Measurements from ENCODE around the gene SHISA5. TPM values are rescaled to one million over a fixed set of nuclear protein-coding genes. Genes with fewer than 3 reads are reported as not detected.

The SHISA5 gene
- total RNA-seq, 1 experiment from 2014 or later: 104 TPM

DNA sequence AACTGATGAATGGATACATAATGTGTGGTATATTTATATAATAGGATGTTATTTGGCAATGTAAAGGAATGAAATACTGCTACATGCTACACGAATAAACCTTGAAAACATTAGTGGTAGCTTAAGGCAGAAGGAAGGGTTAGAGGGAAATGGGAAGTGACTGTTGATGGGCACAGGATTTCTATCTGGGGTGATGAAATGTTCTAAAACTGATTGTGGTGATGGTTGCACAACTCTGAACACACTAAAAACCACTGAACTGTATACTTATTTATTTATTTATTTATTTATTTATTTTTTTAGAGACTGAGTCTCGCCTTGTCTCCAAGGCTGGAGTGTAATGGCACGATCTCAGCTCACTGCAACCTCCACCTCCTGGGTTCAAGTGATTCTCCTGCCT, 24.8 kb upstream of the SHISA5 start:
- POLR2A ChIA-PET: no interaction called here
- no peaks in the 10 kb centered on the region for H3K4me1 ChIP-seq (ENCODE audit: control insufficient read depth in 1 of 2, insufficient read depth in 2 of 2, low read length in 2 of 2)
- RAD21 ChIA-PET (ENCODE audit: low non-redundant PET in 1 of 2, low total read pairs in 2 of 2, uncharacterized antibody in 2 of 2, unreplicated experiment in 2 of 2): no interaction called here
- DNase-seq (ENCODE audit: low read depth, low spot score) (no peak), ATAC-seq (no peak)
- H3K79me2 ChIP-seq (ENCODE audit: insufficient read depth, low read length): no peaks in the 10 kb centered on the region
- CTCF ChIA-PET: interaction anchor here (0.6 kb wide), 1 partner anchor 79 kb away, joined by 3 read pairs; no protein-coding TSS in a partner anchor
- peaks cover 7 to 19% of the 10 kb centered on the region in 2 experiments; a peak in 3 of 4 replicates for H3K36me3 ChIP-seq (ENCODE audit: control insufficient read depth in 1 of 2, insufficient read depth in 2 of 2, low read length in 2 of 2)
- H3K9me2 ChIP-seq (ENCODE audit: insufficient read depth): no peaks in the 10 kb centered on the region
- no peaks in the 10 kb centered on the region for H3K27me3 ChIP-seq (ENCODE audit: insufficient read depth, low read length)
- no peak overlapping the region for H3K4me3 ChIP-seq (replicated peaks in 1 of 2; ENCODE audit: low read depth in 1 of 2, low read length in 2 of 2)
- H3K9me3 ChIP-seq (ENCODE audit: control insufficient read depth in 1 of 2, insufficient read depth in 1 of 2, low read depth in 1 of 2, low read length in 2 of 2): no peaks in the 10 kb centered on the region
- no peak overlapping the region for H3K9ac ChIP-seq (ENCODE audit: low read length)
- no TSS peak for BruUV-seq (replicated peaks)
- H3K4me2 ChIP-seq (ENCODE audit: low read length): no peak overlapping the region
- TF ChIP-seq SIN3A (IDR thresholded peaks at IDR 0.05; ENCODE audit: low read depth): no peak
- no peak for TF ChIP-seq RAD21 (IDR thresholded peaks at IDR 0.05; ENCODE audit: low read depth)
- no peak for TF ChIP-seq EZH2phosphoT487 (IDR thresholded peaks at IDR 0.05; ENCODE audit: borderline replicate concordance)
- H4K20me1 ChIP-seq (ENCODE audit: insufficient read depth): no peaks in the 10 kb centered on the region
- intact Hi-C loops (cut with micrococcal nuclease): no loop called here
- no peak overlapping the region for H3K27ac ChIP-seq (ENCODE audit: low read depth, low read length)
- no peak overlapping the region for H2AFZ ChIP-seq (ENCODE audit: low read depth, low read length, poor library complexity, severe bottlenecking)

DNA sequence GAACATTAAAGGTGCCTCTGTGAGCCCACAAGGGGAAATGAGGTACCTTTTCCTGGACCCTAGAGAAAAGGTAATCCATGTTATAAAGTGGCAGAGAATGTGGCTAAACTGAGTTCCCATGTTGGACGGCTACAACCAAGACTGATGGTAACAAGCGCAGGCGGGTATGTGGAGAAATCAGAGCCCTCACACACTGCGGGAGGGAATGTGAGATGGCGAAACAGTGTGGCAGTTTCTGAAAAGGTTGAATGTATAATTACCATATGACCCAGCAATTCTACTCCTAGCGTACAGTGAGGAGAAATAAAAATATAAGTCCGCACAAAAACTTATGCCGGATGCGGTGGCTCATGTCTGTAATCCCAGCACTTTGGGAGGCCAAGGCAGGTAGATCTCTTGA, 24.1 kb upstream of the SHISA5 start:
- Histone ChIP-seq H3K27me3 (ENCODE audit: insufficient read depth, low read length) (no peaks in the 10 kb centered on the region), H3K4me1 (ENCODE audit: control insufficient read depth in 1 of 2, insufficient read depth in 2 of 2, low read length in 2 of 2) (no peaks in the 10 kb centered on the region), H3K9ac (ENCODE audit: low read length) (no peak overlapping the region), H2AFZ (ENCODE audit: low read depth, low read length, poor library complexity, severe bottlenecking) (no peak overlapping the region), H3K4me3 (replicated peaks in 1 of 2; ENCODE audit: low read depth in 1 of 2, low read length in 2 of 2) (no peak overlapping the region), H3K79me2 (ENCODE audit: insufficient read depth, low read length) (no peaks in the 10 kb centered on the region), H3K9me3 (ENCODE audit: control insufficient read depth in 1 of 2, insufficient read depth in 1 of 2, low read depth in 1 of 2, low read length in 2 of 2) (no peaks in the 10 kb centered on the region), H3K9me2 (ENCODE audit: insufficient read depth) (no peaks in the 10 kb centered on the region), H4K20me1 (ENCODE audit: insufficient read depth) (no peaks in the 10 kb centered on the region), H3K27ac (ENCODE audit: low read depth, low read length) (no peak overlapping the region), H3K4me2 (ENCODE audit: low read length) (no peak overlapping the region), H3K36me3 (ENCODE audit: control insufficient read depth in 1 of 2, insufficient read depth in 2 of 2, low read length in 2 of 2) (peaks cover 7 to 21% of the 10 kb centered on the region in 2 experiments; a peak in 3 of 4 replicates)
- no TSS peak for BruUV-seq (replicated peaks)
- RAD21 ChIA-PET (ENCODE audit: low non-redundant PET in 1 of 2, low total read pairs in 2 of 2, uncharacterized antibody in 2 of 2, unreplicated experiment in 2 of 2): no interaction called here
- TF ChIP-seq RAD21 (IDR thresholded peaks at IDR 0.05; ENCODE audit: low read depth) (no peak), CEBPB (IDR thresholded peaks at IDR 0.05; ENCODE audit: low read depth) (no peak), JUND (IDR thresholded peaks at IDR 0.05) (no peak), FOSL1 (IDR thresholded peaks at IDR 0.05; ENCODE audit: low read depth) (no peak), ZNF274 (IDR thresholded peaks at IDR 0.05; ENCODE audit: low read depth, low read length) (no peak), YY1 (IDR thresholded peaks at IDR 0.05; ENCODE audit: extremely low read depth, insufficient replicate concordance, low read depth, low read length) (no peak)
- TF ChIP-seq, protein P1, sequence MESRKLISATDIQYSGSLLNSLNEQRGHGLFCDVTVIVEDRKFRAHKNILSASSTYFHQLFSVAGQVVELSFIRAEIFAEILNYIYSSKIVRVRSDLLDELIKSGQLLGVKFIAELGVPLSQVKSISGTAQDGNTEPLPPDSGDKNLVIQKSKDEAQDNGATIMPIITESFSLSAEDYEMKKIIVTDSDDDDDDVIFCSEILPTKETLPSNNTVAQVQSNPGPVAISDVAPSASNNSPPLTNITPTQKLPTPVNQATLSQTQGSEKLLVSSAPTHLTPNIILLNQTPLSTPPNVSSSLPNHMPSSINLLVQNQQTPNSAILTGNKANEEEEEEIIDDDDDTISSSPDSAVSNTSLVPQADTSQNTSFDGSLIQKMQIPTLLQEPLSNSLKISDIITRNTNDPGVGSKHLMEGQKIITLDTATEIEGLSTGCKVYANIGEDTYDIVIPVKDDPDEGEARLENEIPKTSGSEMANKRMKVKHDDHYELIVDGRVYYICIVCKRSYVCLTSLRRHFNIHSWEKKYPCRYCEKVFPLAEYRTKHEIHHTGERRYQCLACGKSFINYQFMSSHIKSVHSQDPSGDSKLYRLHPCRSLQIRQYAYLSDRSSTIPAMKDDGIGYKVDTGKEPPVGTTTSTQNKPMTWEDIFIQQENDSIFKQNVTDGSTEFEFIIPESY (IDR thresholded peaks at IDR 0.05; ENCODE audit: extremely low read depth, insufficient replicate concordance, low read length): no peak
- TF ChIP-seq, protein P2, sequence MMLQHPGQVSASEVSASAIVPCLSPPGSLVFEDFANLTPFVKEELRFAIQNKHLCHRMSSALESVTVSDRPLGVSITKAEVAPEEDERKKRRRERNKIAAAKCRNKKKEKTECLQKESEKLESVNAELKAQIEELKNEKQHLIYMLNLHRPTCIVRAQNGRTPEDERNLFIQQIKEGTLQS (IDR thresholded peaks at IDR 0.05): no peak
- TF ChIP-seq, protein P3, sequence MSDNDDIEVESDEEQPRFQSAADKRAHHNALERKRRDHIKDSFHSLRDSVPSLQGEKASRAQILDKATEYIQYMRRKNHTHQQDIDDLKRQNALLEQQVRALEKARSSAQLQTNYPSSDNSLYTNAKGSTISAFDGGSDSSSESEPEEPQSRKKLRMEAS (IDR thresholded peaks at IDR 0.05): no peak
- intact Hi-C loops (cut with micrococcal nuclease): no loop called here
- CTCF ChIA-PET: no interaction called here
- POLR2A ChIA-PET: no interaction called here
- DNase-seq (ENCODE audit: low read depth, low spot score) (no peak), ATAC-seq (no peak)
